Measurements from ENCODE around the gene ANKRD37.

ANKRD37 gene, protein sequence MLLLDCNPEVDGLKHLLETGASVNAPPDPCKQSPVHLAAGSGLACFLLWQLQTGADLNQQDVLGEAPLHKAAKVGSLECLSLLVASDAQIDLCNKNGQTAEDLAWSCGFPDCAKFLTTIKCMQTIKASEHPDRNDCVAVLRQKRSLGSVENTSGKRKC

DNA sequence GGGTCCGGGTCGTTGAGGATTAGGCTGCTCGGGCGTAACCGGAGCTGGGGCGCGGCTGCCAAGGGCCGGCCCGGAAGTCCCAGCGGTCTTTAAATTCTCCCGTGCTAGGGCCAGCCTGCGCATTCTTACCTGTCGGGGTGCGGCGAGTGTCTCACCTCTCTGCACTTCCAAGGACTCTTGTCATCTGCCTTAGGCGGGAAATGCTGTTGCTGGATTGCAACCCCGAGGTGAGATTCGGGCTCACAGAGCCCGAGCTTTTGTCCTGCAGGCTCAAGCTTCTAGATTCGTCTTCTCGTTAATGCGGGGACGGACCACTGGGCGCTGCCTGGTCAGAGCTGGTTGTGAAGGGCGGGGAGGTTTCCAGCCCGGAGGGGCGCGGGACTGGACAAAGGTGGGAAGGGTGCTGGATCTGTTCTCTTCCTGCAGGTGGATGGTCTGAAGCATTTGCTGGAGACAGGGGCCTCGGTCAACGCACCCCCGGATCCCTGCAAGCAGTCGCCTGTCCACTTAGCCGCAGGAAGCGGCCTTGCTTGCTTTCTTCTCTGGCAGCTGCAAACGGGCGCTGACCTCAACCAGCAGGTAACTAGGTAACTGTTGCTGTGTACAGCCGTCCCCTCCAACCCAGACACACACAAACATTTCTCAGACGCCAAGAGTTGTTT is at the start of gene ANKRD37:
Gene ANKRD37 (plus strand): TSS at position 118 of the 662 bp plus-strand sequence. CDS start 83 bp downstream, at position 201.
- Histone ChIP-seq H3K4me1 (ENCODE audit: insufficient read depth, insufficient read length) (no peaks in the 10 kb centered on the region), H3K4me3 (ENCODE audit: insufficient read length, low read depth) (peak within 1 kb of the TSS; percentile 54)
- no peak for DNase-seq (ENCODE audit: low read depth, low spot score)

DNA sequence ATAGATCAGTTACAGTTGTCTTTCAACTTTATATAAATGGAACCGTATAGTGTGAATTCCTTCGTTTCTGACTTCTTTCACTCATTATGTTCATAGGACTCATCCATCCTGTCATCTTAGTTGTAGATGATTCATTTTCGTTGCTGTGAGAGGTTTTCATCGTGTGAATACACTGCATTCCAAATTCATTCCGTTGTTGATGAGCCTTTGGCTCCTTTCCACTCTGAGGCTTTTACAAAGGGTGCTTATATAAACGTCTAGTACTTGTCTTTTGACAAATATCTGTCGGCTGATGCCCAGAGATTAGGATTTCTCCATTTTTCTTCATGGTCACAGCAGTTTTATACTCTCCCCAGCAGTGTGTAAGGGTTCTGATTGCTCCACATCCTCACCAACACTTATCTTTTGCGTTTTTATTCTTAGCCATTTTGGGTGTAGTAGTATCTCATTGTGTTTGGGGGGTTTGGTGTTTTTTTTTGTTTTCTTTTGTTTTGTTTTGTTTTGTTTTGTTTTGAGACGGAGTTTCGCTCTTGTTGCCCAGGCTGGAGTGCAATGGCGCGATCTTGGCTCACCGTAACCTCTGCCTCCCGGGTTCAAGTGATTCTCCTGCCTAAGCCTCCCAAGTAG is 49.6 kb upstream of the ANKRD37 start:
- Histone ChIP-seq H3K36me3 (ENCODE audit: insufficient read depth, insufficient read length, low read length) (peaks cover 6% of the 10 kb centered on the region), H3K4me3 (ENCODE audit: insufficient read length, low read depth) (no peak overlapping the region), H3K9ac (ENCODE audit: insufficient read length, low read depth) (no peak overlapping the region), H3K9me3 (ENCODE audit: insufficient read depth, low read length) (no peaks in the 10 kb centered on the region), H3K4me1 (ENCODE audit: insufficient read depth, insufficient read length) (no peaks in the 10 kb centered on the region), H3K27me3 (ENCODE audit: insufficient read depth, insufficient read length) (no peaks in the 10 kb centered on the region)
- DNase-seq (ENCODE audit: low read depth, low spot score), result no peak
- no peak for TF ChIP-seq ZNF274 (IDR thresholded peaks at IDR 0.05; ENCODE audit: low read depth, low read length)
- TF ChIP-seq SUZ12 (IDR thresholded peaks at IDR 0.05; ENCODE audit: extremely low read depth, insufficient read depth, insufficient read length), result no peak
- no peak for TF ChIP-seq YY1 (IDR thresholded peaks at IDR 0.05; ENCODE audit: insufficient read depth, insufficient read length)

More for the DNA sequence above, at the start of gene ANKRD37:
- no peaks in the 10 kb centered on the region for H3K27me3 ChIP-seq (ENCODE audit: insufficient read depth, insufficient read length)
- peak within 1 kb of the TSS; percentile 72 for H3K9ac ChIP-seq (ENCODE audit: insufficient read length, low read depth)
- TF ChIP-seq YY1 (IDR thresholded peaks at IDR 0.05; ENCODE audit: insufficient read depth, insufficient read length) (no peak), ZNF274 (IDR thresholded peaks at IDR 0.05; ENCODE audit: low read depth, low read length) (no peak), SUZ12 (IDR thresholded peaks at IDR 0.05; ENCODE audit: extremely low read depth, insufficient read depth, insufficient read length) (no peak)
- no peaks in the 10 kb centered on the region for H3K9me3 ChIP-seq (ENCODE audit: insufficient read depth, low read length)
- H3K36me3 ChIP-seq (ENCODE audit: insufficient read depth, insufficient read length, low read length), result peaks cover 14% of the 10 kb centered on the region

DNA sequence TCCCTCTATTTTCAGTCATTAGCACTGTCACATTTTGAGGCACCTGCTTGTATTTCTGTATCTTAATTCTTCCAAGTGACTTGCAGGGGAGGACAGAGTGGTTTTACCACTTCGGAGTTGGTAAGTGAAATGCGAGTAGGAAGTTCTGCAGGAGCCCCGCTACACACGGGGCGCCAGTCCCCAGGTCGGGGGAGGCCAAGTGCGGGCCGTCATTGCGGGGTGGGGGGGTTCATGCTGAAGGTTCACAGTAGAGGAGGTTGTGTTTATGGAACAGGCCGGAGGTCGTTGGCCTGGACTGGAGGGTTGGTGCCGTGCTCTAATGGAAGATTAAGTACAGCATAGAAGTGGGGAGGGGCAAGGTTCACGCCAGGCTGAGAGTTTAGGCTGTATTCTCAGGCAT is 45.0 kb upstream of the ANKRD37 start:
- H3K36me3 ChIP-seq (ENCODE audit: insufficient read depth, insufficient read length, low read length), result peaks cover 7% of the 10 kb centered on the region
- no peak for DNase-seq (ENCODE audit: low read depth, low spot score)
- H3K9ac ChIP-seq (ENCODE audit: insufficient read length, low read depth), result no peak overlapping the region
- TF ChIP-seq YY1 (IDR thresholded peaks at IDR 0.05; ENCODE audit: insufficient read depth, insufficient read length) (no peak), ZNF274 (IDR thresholded peaks at IDR 0.05; ENCODE audit: low read depth, low read length) (no peak), SUZ12 (IDR thresholded peaks at IDR 0.05; ENCODE audit: extremely low read depth, insufficient read depth, insufficient read length) (no peak)
- no peaks in the 10 kb centered on the region for H3K4me1 ChIP-seq (ENCODE audit: insufficient read depth, insufficient read length)
- H3K9me3 ChIP-seq (ENCODE audit: insufficient read depth, low read length), result no peaks in the 10 kb centered on the region
- no peaks in the 10 kb centered on the region for H3K27me3 ChIP-seq (ENCODE audit: insufficient read depth, insufficient read length)
- no peak overlapping the region for H3K4me3 ChIP-seq (ENCODE audit: insufficient read length, low read depth)

DNA sequence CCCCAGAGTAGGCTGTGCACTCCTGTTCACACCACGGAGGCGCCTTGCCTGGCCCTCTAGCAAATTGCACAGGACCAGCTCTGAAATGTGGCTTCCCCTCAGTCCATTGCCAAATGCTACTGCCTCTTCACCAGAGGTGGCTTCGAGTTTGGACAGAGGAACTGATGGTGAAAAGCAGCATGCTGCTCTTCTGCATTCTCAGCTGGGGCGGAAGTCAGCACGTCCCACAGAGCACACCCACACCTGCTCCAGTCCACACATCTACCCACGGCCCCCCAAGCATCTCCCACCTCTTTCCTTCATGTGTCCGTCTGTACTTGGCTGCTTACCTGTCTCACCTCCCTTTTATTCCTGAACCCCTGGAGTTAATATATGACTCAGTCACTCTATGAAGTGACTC is 44.4 kb upstream of the ANKRD37 start:
- Histone ChIP-seq H3K9ac (ENCODE audit: insufficient read length, low read depth) (no peak overlapping the region), H3K27me3 (ENCODE audit: insufficient read depth, insufficient read length) (no peaks in the 10 kb centered on the region), H3K36me3 (ENCODE audit: insufficient read depth, insufficient read length, low read length) (peaks cover 5% of the 10 kb centered on the region), H3K9me3 (ENCODE audit: insufficient read depth, low read length) (no peaks in the 10 kb centered on the region), H3K4me3 (ENCODE audit: insufficient read length, low read depth) (no peak overlapping the region), H3K4me1 (ENCODE audit: insufficient read depth, insufficient read length) (no peaks in the 10 kb centered on the region)
- TF ChIP-seq SUZ12 (IDR thresholded peaks at IDR 0.05; ENCODE audit: extremely low read depth, insufficient read depth, insufficient read length) (no peak), YY1 (IDR thresholded peaks at IDR 0.05; ENCODE audit: insufficient read depth, insufficient read length) (no peak), ZNF274 (IDR thresholded peaks at IDR 0.05; ENCODE audit: low read depth, low read length) (no peak)
- DNase-seq (ENCODE audit: low read depth, low spot score), result no peak

DNA sequence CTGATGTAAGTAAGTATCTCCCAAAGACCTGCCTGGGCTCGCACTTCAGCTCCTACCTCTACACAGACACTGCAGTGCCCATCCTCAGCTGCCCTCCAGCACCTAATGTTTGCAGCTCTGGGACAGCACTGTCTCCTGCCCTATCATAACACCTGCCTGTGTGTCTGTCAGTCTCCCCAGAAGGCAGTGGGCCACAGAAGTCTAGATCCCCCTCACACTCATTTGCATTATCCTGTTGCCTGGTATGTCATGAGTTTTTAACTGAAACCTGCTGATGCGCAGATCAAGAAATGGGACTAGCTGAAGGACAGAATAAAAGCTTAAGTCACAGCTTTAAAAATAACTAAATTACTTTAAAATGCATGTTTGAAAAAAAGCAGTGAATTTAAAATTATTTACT is 43.9 kb upstream of the ANKRD37 start:
- Histone ChIP-seq H3K4me1 (ENCODE audit: insufficient read depth, insufficient read length) (no peaks in the 10 kb centered on the region), H3K4me3 (ENCODE audit: insufficient read length, low read depth) (no peak overlapping the region), H3K36me3 (ENCODE audit: insufficient read depth, insufficient read length, low read length) (peaks cover 5% of the 10 kb centered on the region), H3K9me3 (ENCODE audit: insufficient read depth, low read length) (no peaks in the 10 kb centered on the region), H3K27me3 (ENCODE audit: insufficient read depth, insufficient read length) (no peaks in the 10 kb centered on the region), H3K9ac (ENCODE audit: insufficient read length, low read depth) (no peak overlapping the region)
- TF ChIP-seq YY1 (IDR thresholded peaks at IDR 0.05; ENCODE audit: insufficient read depth, insufficient read length) (no peak), SUZ12 (IDR thresholded peaks at IDR 0.05; ENCODE audit: extremely low read depth, insufficient read depth, insufficient read length) (no peak)
- DNase-seq (ENCODE audit: low read depth, low spot score), result no peak

DNA sequence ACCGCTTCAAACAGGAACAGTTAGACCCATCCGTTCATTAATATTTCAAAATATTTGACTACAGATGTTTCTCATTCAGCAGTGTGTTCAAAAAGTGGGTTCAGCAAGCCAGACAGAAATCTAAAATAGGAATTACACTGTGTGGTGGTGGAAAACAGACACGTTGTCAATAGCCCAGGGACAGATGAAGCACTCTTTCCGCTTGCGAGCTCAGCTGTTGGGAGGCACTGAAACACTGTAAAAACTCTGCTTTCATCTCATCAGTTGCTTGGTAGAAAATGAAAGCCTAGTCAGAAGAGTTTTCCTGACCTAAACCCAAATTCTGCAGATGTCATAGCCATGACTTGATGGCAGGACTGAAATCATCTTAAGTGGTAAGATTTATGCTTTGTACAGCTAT is 39.4 kb upstream of the ANKRD37 start:
- Histone ChIP-seq H3K9me3 (ENCODE audit: insufficient read depth, low read length) (no peaks in the 10 kb centered on the region), H3K36me3 (ENCODE audit: insufficient read depth, insufficient read length, low read length) (peaks cover 5% of the 10 kb centered on the region), H3K4me3 (ENCODE audit: insufficient read length, low read depth) (no peak overlapping the region), H3K9ac (ENCODE audit: insufficient read length, low read depth) (no peak overlapping the region), H3K27me3 (ENCODE audit: insufficient read depth, insufficient read length) (no peaks in the 10 kb centered on the region), H3K4me1 (ENCODE audit: insufficient read depth, insufficient read length) (no peaks in the 10 kb centered on the region)
- DNase-seq (ENCODE audit: low read depth, low spot score), result no peak
- TF ChIP-seq YY1 (IDR thresholded peaks at IDR 0.05; ENCODE audit: insufficient read depth, insufficient read length) (no peak), SUZ12 (IDR thresholded peaks at IDR 0.05; ENCODE audit: extremely low read depth, insufficient read depth, insufficient read length) (no peak), ZNF274 (IDR thresholded peaks at IDR 0.05; ENCODE audit: low read depth, low read length) (no peak)

DNA sequence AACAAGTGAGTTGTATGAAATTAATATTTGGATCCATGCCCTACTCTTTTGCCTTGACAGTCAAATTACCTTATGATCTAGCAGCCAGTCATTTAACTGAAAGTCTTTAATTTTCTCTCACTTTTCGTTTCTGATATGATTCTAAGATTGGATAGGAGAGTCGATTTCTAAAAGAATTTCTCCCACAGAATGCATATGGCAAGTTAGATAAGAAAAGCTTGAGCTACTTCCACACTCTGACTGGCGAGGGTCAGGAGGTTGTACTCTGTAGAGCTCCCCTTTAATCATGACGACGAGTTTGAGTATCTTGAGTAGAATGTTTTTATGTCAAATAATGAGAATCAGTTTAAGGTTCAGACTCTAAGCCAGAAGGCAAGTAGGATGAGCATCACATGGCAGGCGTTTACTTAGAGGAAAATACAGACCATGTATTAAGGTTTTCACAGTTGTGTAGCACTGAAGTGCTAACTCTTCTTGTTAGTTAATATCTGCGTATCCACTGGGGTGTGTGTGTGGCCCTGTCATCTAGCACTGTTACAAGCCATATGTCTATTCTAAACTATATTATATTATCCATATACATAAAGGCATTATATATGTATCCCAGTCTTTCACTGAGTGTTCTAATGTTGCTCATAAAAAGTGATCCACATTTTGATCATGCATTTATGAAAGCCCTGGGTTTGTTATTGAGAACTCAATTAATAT is 38.8 kb upstream of the ANKRD37 start:
- Histone ChIP-seq H3K4me1 (ENCODE audit: insufficient read depth, insufficient read length) (no peaks in the 10 kb centered on the region), H3K9ac (ENCODE audit: insufficient read length, low read depth) (no peak overlapping the region), H3K27me3 (ENCODE audit: insufficient read depth, insufficient read length) (no peaks in the 10 kb centered on the region), H3K36me3 (ENCODE audit: insufficient read depth, insufficient read length, low read length) (peaks cover 5% of the 10 kb centered on the region), H3K9me3 (ENCODE audit: insufficient read depth, low read length) (no peaks in the 10 kb centered on the region), H3K4me3 (ENCODE audit: insufficient read length, low read depth) (no peak overlapping the region)
- TF ChIP-seq YY1 (IDR thresholded peaks at IDR 0.05; ENCODE audit: insufficient read depth, insufficient read length), result no peak
- no peak for TF ChIP-seq SUZ12 (IDR thresholded peaks at IDR 0.05; ENCODE audit: extremely low read depth, insufficient read depth, insufficient read length)
- DNase-seq (ENCODE audit: low read depth, low spot score), result no peak
